GM19467 (cell line): ENCODE measurements around the gene ATXN1.

ENCODE experiments used
- ATAC-seq: cut with Tn5 transposase; IDR thresholded peaks from one replicate; pipeline ENCODE4 v1.9.1; 2021; ENCODE audit warnings: mild to moderate bottlenecking, moderate library complexity; ENCODE audit not compliant: unreplicated experiment

The ATXN1 gene

DNA sequence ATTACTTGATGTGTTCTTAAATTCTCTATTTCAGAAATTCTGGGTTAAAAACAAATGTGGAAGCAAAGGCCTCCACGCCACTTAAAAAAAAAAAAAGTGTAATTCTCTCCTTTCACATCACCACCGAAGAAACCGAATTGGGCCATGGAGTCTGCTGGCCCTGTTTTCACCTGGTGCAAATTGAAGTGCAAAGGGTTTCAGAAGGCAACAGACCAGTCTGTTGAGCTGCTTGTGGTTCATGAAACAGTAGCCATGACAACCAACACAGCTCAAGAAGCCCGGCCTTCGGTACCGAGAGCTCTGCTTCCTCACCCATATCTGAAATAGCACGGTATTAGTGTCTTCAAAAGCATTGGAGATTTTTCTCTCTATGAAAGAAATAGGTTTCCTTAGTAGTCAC is 459.7 kb downstream of the ATXN1 start:
- peak; percentile 44 for ATAC-seq

DNA sequence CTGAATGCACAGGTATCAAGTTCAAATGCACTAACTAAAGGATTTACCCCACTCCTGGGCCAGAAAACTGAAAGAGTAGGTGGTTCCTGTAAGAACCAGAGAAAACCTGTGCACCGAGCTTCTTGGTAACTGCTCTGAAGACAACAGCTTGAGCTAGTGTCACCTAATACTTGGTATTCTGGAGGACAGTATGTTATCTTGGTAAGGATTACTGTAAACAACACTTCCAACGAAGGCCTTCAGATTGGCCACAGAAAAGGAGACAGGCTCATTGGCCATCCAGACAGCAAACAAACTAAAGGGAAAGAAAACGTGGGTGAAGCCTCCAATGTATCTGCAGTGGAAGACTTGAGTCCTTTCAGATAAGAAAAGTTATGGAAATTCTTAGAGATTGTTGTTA is 461.4 kb downstream of the ATXN1 start:
- no peak for ATAC-seq

DNA sequence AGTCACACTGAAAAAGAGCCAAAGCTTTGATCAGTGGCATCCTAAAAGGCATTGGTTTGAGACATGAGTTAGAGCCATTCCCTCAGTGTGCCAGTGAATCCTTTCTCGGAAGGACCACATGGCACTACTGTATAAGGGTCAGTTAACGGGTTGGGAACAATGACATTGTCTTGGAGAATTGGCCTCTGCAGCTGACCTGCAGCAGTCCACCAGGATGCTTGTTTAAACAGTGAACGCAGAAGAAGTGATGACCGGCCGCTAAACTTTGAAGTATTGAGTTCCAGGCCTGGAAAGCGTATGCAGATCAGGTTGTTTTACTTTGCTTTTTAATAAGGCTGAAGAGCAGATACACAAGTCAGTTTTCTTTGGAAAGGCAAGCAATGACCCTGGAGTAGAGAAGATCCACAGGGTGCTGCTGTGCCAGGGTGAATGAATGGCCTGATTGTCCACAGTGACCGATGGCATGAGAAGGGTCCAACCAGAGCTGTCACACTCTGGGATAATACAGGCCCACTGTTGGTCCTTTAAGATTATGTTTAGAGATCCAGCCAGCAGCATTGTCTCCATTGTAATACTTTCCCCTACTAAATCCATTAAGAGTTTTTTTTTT is 465.1 kb downstream of the ATXN1 start:
- ATAC-seq, result no peak

DNA sequence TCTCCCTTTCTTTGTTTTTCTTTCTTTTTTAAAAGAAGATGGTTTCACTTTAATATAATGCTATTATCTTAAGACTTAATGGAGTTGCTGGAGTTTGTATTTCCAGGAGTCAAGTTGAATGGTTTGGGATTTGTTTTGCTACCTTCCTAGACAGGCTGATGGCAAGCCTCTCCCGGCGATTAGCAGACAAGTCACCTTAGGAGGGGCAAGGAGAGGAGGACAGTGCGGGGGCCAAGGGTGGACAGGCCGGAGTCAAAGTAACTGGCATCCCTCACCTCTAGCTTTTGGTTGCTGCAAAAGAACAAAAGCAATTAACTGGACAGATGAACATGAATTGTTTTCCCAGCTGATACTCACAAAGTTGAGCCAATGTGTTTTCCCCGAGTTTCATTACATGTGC is 465.8 kb downstream of the ATXN1 start:
- ATAC-seq, result no peak

DNA sequence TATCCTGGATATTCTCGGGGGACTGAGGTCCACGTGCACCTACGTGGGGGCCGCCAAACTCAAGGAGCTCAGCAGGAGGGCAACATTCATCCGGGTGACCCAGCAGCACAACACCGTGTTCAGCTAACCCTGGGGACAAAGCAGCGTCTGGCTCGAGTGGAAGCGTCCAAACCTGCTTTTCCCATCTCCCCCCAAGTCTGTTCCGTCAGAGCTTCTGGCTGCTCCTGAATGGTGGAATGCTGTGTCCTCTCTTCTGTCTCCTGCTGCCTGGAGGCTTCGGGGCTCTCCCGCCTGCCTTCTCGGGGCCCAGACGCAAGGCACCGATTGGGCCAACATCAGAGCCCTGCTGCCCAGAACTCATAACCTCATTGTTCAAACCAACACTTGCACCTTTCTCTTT is 466.2 kb downstream of the ATXN1 start:
- ATAC-seq, result no peak

DNA sequence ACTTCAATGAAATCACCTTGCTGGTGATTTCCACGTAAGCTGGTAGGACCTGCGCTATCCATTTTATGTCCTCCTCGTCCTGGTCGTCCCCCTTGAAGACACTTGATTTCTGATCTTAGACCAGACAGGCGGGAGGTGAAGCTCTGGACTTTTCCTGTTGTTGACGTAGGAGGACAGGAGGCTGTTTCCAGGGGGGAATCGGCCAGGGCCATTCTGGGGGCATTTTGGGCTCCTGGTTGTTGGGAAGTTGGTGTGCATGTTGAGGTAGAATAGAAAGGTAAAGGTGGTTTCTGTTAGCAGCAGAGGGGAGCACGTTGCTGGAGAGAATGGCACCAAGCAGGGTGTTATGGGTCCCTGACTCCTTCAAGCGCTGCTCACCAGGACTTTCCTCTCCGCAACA is 466.9 kb downstream of the ATXN1 start:
- ATAC-seq, result no peak

DNA sequence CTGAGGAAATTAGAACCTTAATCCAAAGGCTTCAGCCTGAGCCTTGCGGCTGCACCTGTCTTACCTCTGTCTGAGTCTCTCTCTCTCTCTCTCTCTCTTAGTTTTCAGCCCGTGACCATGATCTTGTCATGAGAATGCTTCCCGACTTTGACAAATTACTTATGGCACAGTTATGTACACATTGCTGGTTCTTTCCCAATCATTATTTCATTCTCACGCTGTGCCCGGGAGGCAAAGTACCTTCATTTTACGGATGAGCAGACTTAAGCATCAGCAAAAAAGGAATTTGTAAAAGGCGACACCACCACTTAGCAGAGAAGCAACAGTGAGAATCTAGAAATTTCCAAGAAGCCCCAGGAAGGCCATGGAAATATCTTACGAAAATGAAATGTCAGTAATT is 468.3 kb downstream of the ATXN1 start:
- ATAC-seq, result no peak

DNA sequence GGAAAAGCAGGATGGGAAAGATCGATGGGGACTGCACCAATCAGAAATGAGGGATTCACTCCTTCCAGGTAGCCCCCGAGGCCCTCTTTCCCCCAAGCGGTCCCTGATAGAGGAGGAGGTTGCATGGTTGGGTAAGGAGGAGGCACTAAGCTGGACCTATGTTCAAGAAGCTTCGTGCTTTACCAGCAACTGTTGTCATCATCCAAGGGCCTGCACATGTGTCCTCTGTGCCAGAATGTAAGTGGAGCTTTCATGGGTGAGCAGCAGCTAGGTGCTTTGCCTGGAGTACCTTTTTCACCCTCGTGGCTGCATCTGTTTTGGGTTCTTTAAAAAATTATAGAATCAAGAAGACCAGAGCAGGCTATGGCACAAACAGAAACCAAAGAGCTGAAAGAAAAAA is 468.8 kb downstream of the ATXN1 start:
- no peak for ATAC-seq

DNA sequence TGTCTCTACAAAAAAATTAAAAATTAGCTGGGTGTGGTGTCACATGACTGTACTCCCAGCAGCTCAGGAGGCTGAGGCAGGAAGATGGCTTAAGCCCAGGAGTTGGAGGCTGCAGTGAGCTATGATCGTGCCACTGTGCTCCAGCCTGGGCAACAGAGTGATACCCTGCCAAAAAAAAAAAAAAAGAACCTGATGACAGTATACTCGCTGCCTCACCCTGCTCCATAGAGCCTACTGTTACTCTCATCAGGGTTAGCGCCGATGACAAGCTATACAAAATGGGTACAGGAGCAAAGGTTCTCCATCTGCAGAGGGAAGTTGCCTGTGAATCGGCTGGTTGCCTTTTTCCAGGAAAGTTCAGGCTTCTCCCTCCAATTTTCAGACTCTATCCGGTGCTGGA is 469.5 kb downstream of the ATXN1 start:
- no peak for ATAC-seq

DNA sequence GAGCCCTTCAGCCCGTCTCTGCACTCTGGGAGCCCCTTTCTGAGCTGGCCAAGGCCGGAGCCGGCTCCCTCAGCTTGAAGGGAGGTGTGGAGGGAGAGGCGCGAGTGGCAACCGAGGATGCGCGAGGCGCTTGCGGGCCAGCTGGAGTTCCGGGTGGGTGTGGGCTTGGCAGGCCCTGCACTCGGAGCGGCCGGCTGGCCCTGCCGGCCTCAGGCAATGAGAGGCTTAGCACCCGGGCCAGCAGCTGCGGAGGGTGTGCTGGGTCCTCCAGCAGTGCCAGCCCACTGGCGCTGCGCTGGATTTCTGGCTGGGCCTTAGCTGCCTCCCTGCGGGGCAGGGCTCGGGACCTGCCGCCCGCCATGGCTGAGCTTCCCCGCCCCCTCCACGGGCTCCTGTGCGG is 473.1 kb downstream of the ATXN1 start:
- ATAC-seq, result no peak

DNA sequence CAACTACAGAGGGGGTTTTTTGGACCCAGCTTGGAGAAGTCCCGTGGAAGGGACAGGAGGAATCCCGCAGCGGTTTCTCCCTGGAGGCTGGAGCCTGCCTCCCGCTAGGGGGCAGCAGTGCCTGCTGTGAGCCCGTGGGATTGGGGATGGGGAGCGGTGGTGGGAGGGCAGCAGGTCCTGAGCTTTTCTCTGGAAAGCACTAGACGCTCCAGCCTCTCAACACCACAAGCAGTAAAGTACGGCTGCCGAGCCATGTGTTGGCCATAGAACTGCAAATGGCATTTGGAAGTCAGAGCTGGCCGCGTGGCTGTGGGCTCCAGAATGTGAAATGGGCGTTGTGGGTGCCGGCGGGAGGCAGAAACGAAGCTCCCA is 475.1 kb downstream of the ATXN1 start:
- no peak for ATAC-seq

DNA sequence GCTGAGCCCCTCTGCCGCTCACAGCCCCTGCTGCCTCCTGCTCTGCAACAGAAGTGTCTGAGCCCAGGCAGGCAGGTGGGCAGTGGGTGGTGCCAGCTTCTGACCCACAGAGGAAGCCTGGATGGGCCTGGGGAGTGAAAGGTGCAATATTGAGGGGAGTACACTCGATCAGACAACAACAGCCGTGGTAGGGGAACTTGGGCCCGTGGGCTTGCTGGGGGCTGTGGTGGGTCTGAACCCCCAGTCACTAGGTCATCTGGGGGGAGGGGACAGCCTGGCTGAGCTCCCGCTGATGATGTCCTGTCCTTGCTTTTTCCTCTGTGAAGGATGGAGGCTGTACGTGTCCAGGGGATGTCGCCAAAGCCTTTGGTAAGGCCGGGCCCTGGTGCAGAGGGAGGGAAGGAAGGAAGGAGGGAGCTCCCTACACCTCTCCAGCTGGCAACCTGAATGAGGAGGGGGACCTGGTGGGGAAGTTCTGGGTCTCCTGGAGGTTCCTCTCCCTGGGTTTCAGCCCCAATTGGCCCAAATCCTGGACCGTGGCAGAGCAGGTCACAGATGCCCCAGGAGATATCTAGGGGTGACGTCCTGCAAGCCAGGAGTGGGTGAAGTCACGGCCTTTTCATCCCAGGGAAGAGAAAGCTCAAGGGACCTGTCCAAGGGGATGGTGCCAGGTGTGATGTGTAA is 475.7 kb downstream of the ATXN1 start:
- no peak for ATAC-seq

DNA sequence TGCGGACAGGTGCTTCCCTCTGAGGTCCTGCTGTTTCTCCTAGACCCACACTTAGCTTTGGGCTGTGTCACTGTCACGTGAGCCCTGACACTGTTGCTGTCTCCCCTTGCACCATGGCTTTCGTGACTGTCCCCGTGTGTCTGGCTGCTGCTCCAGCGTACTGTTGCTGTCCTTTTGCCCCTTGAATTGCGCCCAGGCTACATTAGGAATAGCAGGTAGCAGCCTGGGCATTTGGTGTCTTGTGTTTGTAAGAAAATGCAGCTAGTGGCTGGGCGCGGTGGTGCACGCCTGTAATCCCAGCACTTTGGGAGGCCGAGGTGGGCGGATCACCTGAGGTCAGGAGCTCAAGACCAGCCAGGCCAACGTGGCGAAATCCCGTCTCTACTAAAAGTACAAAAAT is 476.8 kb downstream of the ATXN1 start:
- ATAC-seq, result no peak

DNA sequence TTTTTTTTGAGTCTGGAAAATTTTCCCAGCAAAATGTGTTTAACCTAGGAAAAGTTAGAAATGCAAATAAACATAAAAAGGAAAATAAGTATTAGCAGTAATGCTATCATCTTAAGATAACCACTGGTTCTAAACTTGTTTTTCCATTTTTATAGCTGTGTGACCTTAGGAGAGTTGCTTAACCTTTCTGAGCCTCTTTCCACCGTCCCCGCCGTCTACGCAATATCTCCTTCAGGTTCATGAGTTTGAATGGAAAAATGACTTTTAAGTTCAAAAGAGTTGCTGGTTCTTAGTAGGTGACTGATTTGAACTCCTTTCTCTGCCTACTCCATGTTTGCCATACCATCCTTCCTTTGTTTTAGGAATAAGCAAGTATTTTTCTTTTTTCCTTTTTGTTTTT is 478.9 kb downstream of the ATXN1 start:
- ATAC-seq, result no peak

DNA sequence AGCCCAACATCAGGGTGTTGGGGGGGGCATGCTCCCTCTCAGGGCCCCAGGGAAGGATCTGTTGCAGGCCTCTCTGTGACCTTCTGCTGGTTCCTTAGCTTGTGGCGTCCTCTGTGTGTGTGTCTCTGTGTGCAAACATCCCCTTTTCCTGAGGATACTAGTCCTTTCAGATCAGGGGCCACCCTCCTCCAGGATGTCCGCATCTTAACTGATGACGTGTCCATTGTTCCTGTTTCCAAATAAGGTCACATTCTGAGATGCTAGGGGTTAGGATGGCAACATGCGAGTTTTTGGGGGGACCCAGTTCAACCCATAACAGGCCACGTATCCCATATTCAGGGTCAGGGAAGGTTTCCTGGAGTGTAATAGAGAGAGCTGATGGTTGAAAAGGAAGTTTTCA is 482.0 kb downstream of the ATXN1 start:
- ATAC-seq, result no peak

DNA sequence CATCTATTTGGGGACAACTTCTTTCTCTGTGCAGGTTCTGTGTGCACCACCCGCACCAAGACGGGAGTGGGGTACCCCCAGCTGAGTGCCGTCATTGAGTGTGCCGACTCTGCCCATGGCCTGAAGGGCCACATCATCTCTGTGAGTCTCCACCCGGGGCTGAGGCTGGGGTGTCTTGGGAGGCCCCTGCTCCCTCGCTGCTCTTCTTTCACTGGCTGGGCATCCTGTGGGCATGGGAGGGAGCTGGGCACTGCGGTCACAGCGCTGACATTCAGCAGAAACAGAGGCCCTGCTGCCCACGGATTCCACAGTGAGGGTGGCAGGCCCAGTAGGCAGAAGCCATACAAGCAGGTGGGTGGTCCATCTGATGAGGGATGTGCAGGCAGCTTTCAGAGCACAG is 482.5 kb downstream of the ATXN1 start:
- ATAC-seq, result no peak

DNA sequence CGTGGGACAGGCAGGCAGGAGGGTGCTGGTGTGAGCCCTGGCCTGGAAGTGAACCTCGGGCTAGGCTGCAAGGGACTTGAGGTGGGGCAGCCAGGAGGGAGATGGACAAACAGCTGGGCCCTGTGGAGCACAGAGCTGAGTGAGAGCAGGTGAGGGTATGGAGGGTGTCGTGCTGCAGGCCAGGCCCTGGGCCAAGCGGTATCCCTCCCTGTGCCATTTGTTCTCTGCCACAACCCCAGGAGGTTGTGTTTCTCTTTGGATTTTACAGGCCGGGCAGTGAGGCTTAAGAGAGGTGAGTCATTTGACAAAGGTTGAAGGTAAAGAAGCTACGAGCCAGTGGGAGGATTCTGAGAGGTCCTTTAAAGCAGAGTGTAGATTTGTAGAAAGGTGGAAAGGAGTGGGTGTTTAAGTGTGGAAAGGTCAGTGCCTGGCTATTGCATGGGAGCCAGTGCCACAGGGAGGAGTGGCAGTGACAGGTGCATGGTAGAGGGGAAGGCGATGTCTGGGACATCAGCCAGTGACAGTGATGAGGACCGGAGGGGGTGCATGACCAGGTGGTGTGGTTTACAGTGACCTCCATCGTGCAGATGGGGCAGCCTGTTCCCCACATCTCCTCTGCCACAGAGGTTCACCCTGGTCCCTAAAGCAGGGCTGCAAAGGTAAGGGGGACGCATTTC is 483.1 kb downstream of the ATXN1 start:
- no peak for ATAC-seq

DNA sequence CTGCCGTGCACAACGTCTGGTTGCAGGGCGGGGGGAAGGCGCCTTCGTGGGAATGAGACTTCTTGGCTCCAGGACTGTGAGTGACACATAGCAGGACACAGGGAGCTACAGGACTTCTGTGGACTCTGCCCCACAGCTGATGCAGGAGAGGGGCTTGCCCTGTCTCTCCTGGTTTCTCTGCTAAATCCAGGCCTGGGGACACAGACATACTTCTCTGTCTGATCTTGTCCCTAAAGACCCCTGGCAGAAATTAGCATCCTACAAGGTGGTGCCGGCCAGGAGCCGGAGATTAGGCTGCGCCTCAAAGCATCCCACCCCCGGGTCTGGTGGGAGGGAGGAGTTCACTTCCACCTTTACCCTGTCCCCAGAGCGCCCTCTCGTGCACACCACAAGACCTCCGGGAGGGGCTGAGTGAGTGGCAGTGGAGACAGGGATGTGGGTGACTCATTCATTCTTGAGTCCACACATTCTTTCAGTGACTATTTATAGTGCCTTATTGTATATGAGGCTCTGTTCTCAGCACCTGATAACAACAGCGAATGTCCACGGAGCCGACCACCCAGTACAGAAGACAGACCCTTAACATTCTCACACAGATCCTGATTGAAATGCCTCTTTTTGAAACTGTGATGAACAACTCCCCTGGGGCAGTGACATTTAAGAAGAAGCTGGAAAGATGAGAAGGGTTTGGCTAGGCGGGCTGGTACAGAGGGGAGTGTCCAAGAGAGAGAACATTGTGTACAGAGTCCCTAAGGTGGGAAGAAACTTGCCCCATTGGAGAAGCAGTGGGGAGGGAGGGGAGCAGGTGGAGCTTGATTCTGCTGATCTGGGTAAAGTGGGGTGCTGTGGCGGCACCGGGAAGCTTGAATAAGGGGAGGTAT is 483.9 kb downstream of the ATXN1 start:
- ATAC-seq, result no peak

DNA sequence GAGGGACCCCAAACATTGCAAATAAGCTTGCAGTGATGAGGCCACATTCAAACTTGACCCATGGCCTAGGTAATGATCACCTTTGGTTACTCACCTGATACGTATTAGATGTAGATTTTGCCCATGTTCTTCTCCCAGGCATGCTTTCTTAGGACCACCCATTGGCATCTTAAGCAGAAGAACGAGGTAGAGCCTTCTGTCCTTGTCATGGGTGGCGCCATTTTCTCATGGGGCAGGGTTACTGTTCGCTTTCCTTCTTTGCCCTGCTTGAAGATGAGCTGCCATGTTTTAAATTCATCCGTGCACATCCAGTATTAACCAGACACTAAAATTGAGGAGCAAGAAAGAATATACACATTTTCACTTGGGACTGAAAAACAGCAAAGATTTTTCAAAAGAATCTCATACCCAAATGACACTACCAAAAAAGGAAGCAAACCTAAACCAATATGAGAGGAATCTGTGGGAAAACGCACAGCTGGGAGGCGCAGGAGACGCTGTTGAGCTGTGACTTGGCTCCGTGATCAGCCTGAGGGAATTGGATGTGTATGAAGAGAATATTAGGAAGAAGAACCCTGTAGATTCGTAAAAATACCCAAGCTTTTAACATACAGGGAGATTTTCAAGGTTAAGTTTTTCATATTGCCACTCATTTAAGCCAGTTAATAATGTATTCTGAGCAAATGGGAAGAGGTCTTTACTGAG is 486.2 kb downstream of the ATXN1 start:
- ATAC-seq, result no peak

DNA sequence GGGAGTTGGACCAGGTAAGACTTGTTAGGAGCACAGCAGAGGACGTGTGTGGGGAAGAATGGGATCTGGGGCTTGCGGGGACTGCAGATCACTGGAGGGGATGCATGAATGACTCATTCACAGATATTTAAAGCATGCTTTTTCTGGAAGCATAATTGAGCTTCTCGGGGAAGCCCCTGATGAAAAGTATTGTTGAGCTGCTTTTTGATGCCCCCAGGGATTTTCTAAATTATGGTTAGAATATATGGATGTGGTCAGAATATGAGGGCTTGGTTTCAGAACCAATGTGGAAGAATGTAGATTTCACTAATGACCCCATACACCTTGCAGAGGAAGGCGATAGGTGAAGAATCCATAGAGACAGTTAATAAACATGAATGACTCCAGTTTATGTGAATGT is 486.8 kb downstream of the ATXN1 start:
- no peak for ATAC-seq

DNA sequence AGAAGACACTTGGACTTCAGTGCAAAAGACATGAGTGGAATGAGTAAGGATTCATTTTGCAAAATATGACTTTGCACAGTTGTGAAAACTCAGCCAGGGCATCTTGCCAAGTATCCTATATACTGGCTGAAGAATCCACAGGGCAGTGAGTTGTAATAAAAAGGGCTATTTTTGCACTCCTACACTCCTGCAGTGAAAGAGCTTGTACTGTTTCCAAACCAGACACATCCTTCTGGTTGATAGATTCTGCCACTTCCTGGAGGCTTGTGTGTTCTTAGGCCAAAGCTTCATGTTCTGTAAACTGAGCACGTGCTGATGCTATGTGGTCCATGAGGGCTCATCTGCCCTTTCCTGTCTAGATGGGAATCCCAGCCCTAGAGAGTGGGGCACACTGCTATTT is 488.0 kb downstream of the ATXN1 start:
- no peak for ATAC-seq
